SK-N-SH (cell line): ENCODE results near the gene SLC25A21.

Source experiments
- EZH2phosphoT487 ChIP-seq: fragments of 200-600 bp; sonication (generic); IDR thresholded peaks from 2 replicates; pipeline ENCODE4 v1.6.1; 2017; ENCODE audit warnings: low read depth, mixed run types, mild to moderate bottlenecking, antibody characterized with exemption, moderate library complexity, borderline replicate concordance
- FOXJ3 ChIP-seq: sonication (generic); formaldehyde crosslinking; IDR thresholded peaks from 2 replicates; pipeline ENCODE4 v1.5.1; 2020; ENCODE audit warnings: mild to moderate bottlenecking, missing genetic modification reagents
- MAX ChIP-seq: IDR thresholded peaks from 2 replicates; pipeline ENCODE4 v1.4.0; 2012; ENCODE audit warnings: low read depth
- MXI1 ChIP-seq: IDR thresholded peaks from 2 replicates; pipeline ENCODE4 v1.6.1; 2012; ENCODE audit warnings: mild to moderate bottlenecking, low read depth, low read length, improper control_type of control experiment
- RFX5 ChIP-seq: IDR thresholded peaks from 2 replicates; pipeline ENCODE4 v1.6.1; 2012; ENCODE audit warnings: mild to moderate bottlenecking, improper control_type of control experiment, low read length
- YY1 ChIP-seq: IDR thresholded peaks from 2 replicates; pipeline ENCODE4 v1.4.0; 2012; ENCODE audit warnings: low read depth, mild to moderate bottlenecking
- TF ChIP-seq, protein P1 (sequence below): fragments of 200-600 bp; sonication (generic); IDR thresholded peaks from 2 replicates; pipeline ENCODE4 v1.6.1; 2017; ENCODE audit warnings: antibody characterized with exemption, mild to moderate bottlenecking, moderate library complexity

GRCh38 chr14:36700651-36701050 lies 471.8 kb downstream of the SLC25A21 start:
- TF ChIP-seq, protein P1, sequence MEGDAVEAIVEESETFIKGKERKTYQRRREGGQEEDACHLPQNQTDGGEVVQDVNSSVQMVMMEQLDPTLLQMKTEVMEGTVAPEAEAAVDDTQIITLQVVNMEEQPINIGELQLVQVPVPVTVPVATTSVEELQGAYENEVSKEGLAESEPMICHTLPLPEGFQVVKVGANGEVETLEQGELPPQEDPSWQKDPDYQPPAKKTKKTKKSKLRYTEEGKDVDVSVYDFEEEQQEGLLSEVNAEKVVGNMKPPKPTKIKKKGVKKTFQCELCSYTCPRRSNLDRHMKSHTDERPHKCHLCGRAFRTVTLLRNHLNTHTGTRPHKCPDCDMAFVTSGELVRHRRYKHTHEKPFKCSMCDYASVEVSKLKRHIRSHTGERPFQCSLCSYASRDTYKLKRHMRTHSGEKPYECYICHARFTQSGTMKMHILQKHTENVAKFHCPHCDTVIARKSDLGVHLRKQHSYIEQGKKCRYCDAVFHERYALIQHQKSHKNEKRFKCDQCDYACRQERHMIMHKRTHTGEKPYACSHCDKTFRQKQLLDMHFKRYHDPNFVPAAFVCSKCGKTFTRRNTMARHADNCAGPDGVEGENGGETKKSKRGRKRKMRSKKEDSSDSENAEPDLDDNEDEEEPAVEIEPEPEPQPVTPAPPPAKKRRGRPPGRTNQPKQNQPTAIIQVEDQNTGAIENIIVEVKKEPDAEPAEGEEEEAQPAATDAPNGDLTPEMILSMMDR, result no peak
- TF ChIP-seq YY1, result no peak
- no peak for TF ChIP-seq FOXJ3 (CRISPR knock-in tag)
- no peak for TF ChIP-seq RFX5
- no peak for TF ChIP-seq EZH2phosphoT487
- TF ChIP-seq MAX, result no peak
- no peak for TF ChIP-seq MXI1
